ENCODE measurements around the gene FUCA2. TPM values are rescaled to one million over a fixed set of nuclear protein-coding genes. Genes with fewer than 3 reads are reported as not detected.
"Not testable (repeated sequence)": the region's sequence is repeated elsewhere in the genome, so short reads cannot be mapped to it uniquely, and the experiment has no call there.

The FUCA2 gene
- total RNA-seq, 4 donors from 2014 or later, result 17.6 to 27.5 (median 25.8) TPM

DNA sequence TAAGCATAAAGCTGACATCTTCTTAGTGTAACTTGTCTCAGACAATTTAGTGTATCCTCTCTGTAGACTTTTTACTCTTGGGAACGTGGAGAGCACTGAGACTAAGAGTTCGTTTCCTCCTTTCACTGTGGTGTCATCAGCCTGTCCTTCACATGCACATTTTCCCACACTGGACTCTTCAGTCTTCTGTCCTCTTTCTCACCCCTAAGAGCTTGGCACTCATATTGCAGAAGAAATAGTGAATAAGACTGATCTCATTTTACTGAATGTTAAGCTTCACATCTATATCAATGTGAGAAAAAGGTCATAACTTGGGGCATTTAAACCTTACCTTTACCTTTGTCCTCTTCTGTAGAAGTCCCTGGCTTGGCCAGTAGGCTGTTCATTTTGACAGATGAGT is 25.6 kb downstream of the FUCA2 start:
- WGBS, result 83% methylated on average over 2 of the region's 2 CpGs
- Histone ChIP-seq H3K27me3 (no peaks in the 10 kb centered on the region), H3K36me3 (peaks cover 0 to 22% (median 4%) of the 10 kb centered on the region in 4 donors), H3K4me1 (no peaks in the 10 kb centered on the region), H3K27ac (replicated peaks in 1 of 4) (no peak overlapping the region), H3K9me3 (no peaks in the 10 kb centered on the region), H3K4me3 (no peak overlapping the region)
- intact Hi-C loops (cut with DNase I), result no loop called here
- no peak for DNase-seq (ENCODE audit: extremely low spot score)
- no peak for TF ChIP-seq EP300 (IDR thresholded peaks at IDR 0.05)
- no peak for TF ChIP-seq POLR2AphosphoS5 (IDR thresholded peaks at IDR 0.05)
- TF ChIP-seq, protein P1, sequence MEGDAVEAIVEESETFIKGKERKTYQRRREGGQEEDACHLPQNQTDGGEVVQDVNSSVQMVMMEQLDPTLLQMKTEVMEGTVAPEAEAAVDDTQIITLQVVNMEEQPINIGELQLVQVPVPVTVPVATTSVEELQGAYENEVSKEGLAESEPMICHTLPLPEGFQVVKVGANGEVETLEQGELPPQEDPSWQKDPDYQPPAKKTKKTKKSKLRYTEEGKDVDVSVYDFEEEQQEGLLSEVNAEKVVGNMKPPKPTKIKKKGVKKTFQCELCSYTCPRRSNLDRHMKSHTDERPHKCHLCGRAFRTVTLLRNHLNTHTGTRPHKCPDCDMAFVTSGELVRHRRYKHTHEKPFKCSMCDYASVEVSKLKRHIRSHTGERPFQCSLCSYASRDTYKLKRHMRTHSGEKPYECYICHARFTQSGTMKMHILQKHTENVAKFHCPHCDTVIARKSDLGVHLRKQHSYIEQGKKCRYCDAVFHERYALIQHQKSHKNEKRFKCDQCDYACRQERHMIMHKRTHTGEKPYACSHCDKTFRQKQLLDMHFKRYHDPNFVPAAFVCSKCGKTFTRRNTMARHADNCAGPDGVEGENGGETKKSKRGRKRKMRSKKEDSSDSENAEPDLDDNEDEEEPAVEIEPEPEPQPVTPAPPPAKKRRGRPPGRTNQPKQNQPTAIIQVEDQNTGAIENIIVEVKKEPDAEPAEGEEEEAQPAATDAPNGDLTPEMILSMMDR (IDR thresholded peaks at IDR 0.05), result no peak
- TF ChIP-seq POLR2A (IDR thresholded peaks at IDR 0.05; ENCODE audit: low read depth), result no peak

DNA sequence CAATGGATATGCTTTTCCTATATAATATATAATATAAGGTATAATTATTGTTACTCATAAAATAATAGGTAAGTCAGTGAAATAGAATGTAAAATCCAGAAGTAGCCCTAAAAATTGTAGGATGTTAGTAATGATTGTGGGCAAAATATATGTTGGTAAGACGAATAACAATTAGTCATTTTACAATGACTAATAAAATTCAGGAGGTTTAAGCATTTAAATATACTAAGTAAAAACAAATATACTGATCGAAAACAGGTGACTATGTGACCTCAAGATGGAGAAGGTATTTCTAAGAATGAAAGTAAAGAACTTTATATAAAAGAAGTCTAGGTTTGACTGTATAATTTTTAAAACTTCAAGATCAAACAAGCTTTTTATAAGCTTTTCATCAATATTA is 28.9 kb downstream of the FUCA2 start:
- H3K9me3 ChIP-seq, result no peaks in the 10 kb centered on the region

DNA sequence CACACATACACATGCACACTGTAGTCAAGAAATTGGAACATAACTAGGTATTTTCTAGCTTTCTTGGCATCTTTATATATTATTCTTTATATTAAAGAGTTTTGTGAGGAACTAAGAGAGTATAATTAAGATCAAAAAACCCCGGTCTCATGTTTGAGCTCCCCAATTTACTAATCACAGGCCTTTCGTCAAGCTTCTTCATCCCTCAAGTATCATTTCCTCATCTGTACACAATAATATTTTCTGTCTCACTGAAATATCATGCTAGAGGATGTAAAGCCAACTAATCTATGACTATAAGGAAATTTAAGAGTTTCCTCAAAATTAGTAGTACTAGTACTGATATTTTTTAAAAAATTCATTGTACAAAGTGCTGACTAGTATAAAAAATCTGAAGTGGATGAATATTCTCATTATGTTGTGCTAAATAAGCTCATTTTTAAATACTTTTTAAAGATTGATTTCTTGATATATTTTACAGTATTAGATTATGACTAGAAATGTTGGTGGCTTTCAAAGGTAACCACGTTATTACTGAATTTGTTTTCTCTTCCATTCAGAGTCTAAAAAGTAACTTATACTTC is 32.9 kb downstream of the FUCA2 start:
- H3K36me3 ChIP-seq, result peaks cover 14 to 65% (median 49%) of the 10 kb centered on the region in 4 donors
- no peaks in the 10 kb centered on the region for H3K9me3 ChIP-seq
- no peak overlapping the region for H3K4me3 ChIP-seq
- H3K4me1 ChIP-seq, result no peaks in the 10 kb centered on the region
- intact Hi-C loops (cut with DNase I), result no loop called here
- H3K27ac ChIP-seq (replicated peaks in 1 of 4), result no peak overlapping the region
- WGBS, result 90% methylated on average over 3 of the region's 3 CpGs
- no peaks in the 10 kb centered on the region for H3K27me3 ChIP-seq
- no peak for DNase-seq (ENCODE audit: extremely low spot score)
- TF ChIP-seq, protein P1 (IDR thresholded peaks at IDR 0.05), result no peak
- TF ChIP-seq EP300 (IDR thresholded peaks at IDR 0.05) (no peak), POLR2A (IDR thresholded peaks at IDR 0.05; ENCODE audit: low read depth) (no peak), POLR2AphosphoS5 (IDR thresholded peaks at IDR 0.05) (no peak)

More for the DNA sequence above, 28.9 kb downstream of the FUCA2 start:
- peaks cover 4 to 44% (median 18%) of the 10 kb centered on the region in 4 donors for H3K36me3 ChIP-seq
- TF ChIP-seq POLR2A (IDR thresholded peaks at IDR 0.05; ENCODE audit: low read depth), result no peak
- TF ChIP-seq EP300 (IDR thresholded peaks at IDR 0.05), result no peak
- TF ChIP-seq, protein P1 (IDR thresholded peaks at IDR 0.05), result no peak
- TF ChIP-seq POLR2AphosphoS5 (IDR thresholded peaks at IDR 0.05), result no peak
- no peaks in the 10 kb centered on the region for H3K27me3 ChIP-seq
- 71% methylated on average over 2 of the region's 2 CpGs for WGBS
- H3K4me3 ChIP-seq, result no peak overlapping the region
- no peaks in the 10 kb centered on the region for H3K4me1 ChIP-seq
- no peak for DNase-seq (ENCODE audit: extremely low spot score)
- intact Hi-C loops (cut with DNase I), result no loop called here
- H3K27ac ChIP-seq (replicated peaks in 1 of 4), result no peak overlapping the region

DNA sequence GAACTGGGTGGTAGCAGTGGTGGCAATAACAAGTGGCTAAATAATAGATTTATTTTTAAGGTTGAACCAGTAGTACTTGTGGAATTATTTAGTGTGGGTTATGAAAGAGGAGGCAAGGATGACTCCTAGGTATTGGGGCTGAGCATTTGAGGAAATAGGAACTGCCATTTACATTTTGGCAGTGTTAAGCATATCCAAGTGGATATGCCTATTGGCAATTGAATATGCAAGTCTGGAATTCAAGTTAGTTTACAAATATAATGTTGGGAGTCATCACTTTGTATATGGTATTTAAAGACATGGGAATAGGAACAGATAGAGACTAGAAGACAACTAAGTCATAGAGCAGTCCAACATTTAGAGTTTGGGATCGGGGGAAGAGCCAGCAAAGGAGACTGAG is 35.0 kb downstream of the FUCA2 start:
- no peaks in the 10 kb centered on the region for H3K27me3 ChIP-seq
- H3K9me3 ChIP-seq, result no peaks in the 10 kb centered on the region
- intact Hi-C loops (cut with DNase I), result no loop called here
- no peak for DNase-seq (ENCODE audit: extremely low spot score)
- H3K4me3 ChIP-seq, result no peak overlapping the region
- TF ChIP-seq POLR2AphosphoS5 (IDR thresholded peaks at IDR 0.05) (no peak), POLR2A (IDR thresholded peaks at IDR 0.05; ENCODE audit: low read depth) (no peak), EP300 (IDR thresholded peaks at IDR 0.05) (no peak)
- TF ChIP-seq, protein P1 (IDR thresholded peaks at IDR 0.05), result no peak
- H3K4me1 ChIP-seq, result no peaks in the 10 kb centered on the region
- peaks cover 27 to 85% (median 66%) of the 10 kb centered on the region in 4 donors for H3K36me3 ChIP-seq
- no peak overlapping the region for H3K27ac ChIP-seq (replicated peaks in 1 of 4)
- WGBS, result 100% methylated on average over 1 of the region's 1 CpG

DNA sequence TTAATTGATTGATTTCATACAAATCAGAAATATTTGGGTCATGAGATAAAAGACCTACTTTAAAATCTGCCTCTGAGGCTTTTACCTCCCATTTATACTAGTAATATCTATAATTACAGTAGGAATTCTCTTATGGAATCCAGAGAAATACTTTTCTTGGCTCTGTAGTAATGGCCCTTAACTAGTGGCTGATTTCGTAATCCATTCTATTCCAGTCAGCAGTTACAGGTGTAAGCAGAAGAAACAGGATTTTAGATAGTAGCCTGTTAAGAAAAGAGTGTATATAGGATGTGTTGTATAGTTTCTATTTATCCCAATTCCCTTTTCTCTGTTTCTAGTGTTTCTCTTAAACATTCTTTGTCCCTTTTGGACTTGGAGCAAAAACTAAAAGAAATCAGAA is 39.7 kb downstream of the FUCA2 start:
- H3K4me1 ChIP-seq, result no peaks in the 10 kb centered on the region
- H3K36me3 ChIP-seq, result peaks cover 23 to 61% (median 50%) of the 10 kb centered on the region in 4 donors
- no peak for DNase-seq (ENCODE audit: extremely low spot score)
- H3K27me3 ChIP-seq, result no peaks in the 10 kb centered on the region
- WGBS, result 88% methylated on average over 1 of the region's 1 CpG
- TF ChIP-seq POLR2A (IDR thresholded peaks at IDR 0.05; ENCODE audit: low read depth) (no peak), POLR2AphosphoS5 (IDR thresholded peaks at IDR 0.05) (no peak), EP300 (IDR thresholded peaks at IDR 0.05) (no peak)
- TF ChIP-seq, protein P1 (IDR thresholded peaks at IDR 0.05), result no peak
- no peak overlapping the region for H3K27ac ChIP-seq (replicated peaks in 1 of 4)
- intact Hi-C loops (cut with DNase I), result no loop called here
- H3K4me3 ChIP-seq, result no peak overlapping the region
- no peaks in the 10 kb centered on the region for H3K9me3 ChIP-seq

DNA sequence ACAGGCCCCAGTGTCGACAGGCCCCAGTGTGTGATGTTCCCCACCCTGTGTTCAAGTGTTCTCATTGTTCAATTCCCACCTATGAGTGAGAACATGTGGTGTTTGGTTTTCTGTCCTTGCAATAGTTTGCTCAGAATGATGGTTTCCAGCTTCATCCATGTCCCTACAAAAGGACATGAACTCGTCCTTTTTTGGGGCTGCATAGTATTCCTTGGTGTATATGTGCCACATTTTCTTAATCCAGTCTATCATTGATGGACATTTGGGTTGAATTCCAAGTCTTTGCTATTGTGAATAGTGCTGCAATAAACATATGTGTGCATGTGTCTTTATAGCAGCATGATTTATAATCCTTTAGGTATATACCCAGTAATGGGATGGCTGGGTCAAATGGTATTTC is 42.7 kb downstream of the FUCA2 start:
- H3K4me1 ChIP-seq; H3K27ac ChIP-seq (replicated peaks in 1 of 4); DNase-seq (ENCODE audit: extremely low spot score); H3K9me3 ChIP-seq; intact Hi-C loops (cut with DNase I); H3K4me3 ChIP-seq; H3K27me3 ChIP-seq: not testable (repeated sequence)
- WGBS, result 75% methylated on average over 2 of the region's 2 CpGs
- H3K36me3 ChIP-seq, result peaks cover 15 to 39% (median 30%) of the 10 kb centered on the region in 4 donors
